K562 (cell line): Measurements from ENCODE around the gene LIMS1. TPM values are rescaled to one million over a fixed set of nuclear protein-coding genes. Genes with fewer than 3 reads are reported as not detected.
A peak's percentile ranks its signal among the peaks of the same experiment; 100 is the strongest.

Source experiments
- BHLHE40 ChIP-seq: IDR thresholded peaks from 2 replicates; pipeline ENCODE4 v1.6.1; 2011; ENCODE audit warnings: low read length, improper control_type of control experiment
- C11orf30 ChIP-seq: fragments of 450-650 bp; IDR thresholded peaks from 2 replicates; pipeline ENCODE4 v1.6.1; 2016; ENCODE audit warnings: low read depth, mild to moderate bottlenecking
- CEBPG ChIP-seq, 3 experiments: fragments of 200-800 bp in 1 of 3; sonication (Bioruptor generic) in 1 of 3; sonication (generic) in 1 of 3; formaldehyde crosslinking in 1 of 3; IDR thresholded peaks in 2 of 3; conservative IDR thresholded peaks in 1 of 3; 2 replicates each; pipeline versions ENCODE4 v1.6.1 to v1.8.0; 2016 to 2022; ENCODE audit warnings: missing compliant biosample characterization in 2 of 3, missing genetic modification characterization in 2 of 3, mild to moderate bottlenecking in 1 of 3, missing genetic modification reagents in 1 of 3
- ELK1 ChIP-seq: sonication (generic); formaldehyde crosslinking; IDR thresholded peaks from 2 replicates; pipeline ENCODE4 v1.8.1; 2022; ENCODE audit warnings: missing genetic modification reagents
- ERF ChIP-seq: fragments of 450-650 bp; formaldehyde crosslinking; IDR thresholded peaks from 2 replicates; pipeline ENCODE4 v1.4.0; 2020; ENCODE audit warnings: mild to moderate bottlenecking, mixed read lengths
- GATAD2A ChIP-seq: fragments of 450-650 bp; IDR thresholded peaks from 2 replicates; pipeline ENCODE4 v1.6.1; 2017
- GTF2F1 ChIP-seq: IDR thresholded peaks from 2 replicates; pipeline ENCODE4 v1.6.1; 2011; ENCODE audit warnings: low read depth, low read length, improper control_type of control experiment
- HMG20A ChIP-seq: fragments of 450-650 bp; formaldehyde crosslinking; conservative IDR thresholded peaks from 2 replicates; pipeline ENCODE4 v1.4.0; 2020; ENCODE audit warnings: mild to moderate bottlenecking, mixed read lengths
- HOMEZ ChIP-seq: fragments of 250-450 bp; sonication (Bioruptor Pico); IDR thresholded peaks from 2 replicates; pipeline ENCODE4 v1.4.0; 2020; ENCODE audit warnings: mild to moderate bottlenecking, moderate library complexity
- ILF3 ChIP-seq: fragments of 450-650 bp; IDR thresholded peaks from 2 replicates; pipeline ENCODE4 v1.6.1; 2018; ENCODE audit warnings: antibody characterized with exemption, mild to moderate bottlenecking, moderate library complexity, borderline replicate concordance
- JUNB ChIP-seq: fragments of 450-650 bp; formaldehyde crosslinking; conservative IDR thresholded peaks from 2 replicates; pipeline ENCODE4 v1.4.0; 2020; ENCODE audit warnings: mild to moderate bottlenecking
- MTA2 ChIP-seq: fragments of 450-650 bp; IDR thresholded peaks from 2 replicates; pipeline ENCODE4 v1.6.1; 2016; ENCODE audit warnings: low read depth
- PHF8 ChIP-seq: fragments of 200-600 bp; sonication (generic); IDR thresholded peaks from 2 replicates; pipeline ENCODE4 v1.6.1; 2012; ENCODE audit warnings: mixed run types, mild to moderate bottlenecking, inconsistent platforms, low read length, moderate library complexity, borderline replicate concordance
- RB1 ChIP-seq: fragments of 450-650 bp; IDR thresholded peaks from 2 replicates; pipeline ENCODE4 v1.6.1; 2017; ENCODE audit warnings: low read depth, mild to moderate bottlenecking
- RUNX1 ChIP-seq: sonication (generic); IDR thresholded peaks from 2 replicates; pipeline ENCODE4 v1.6.1; 2016; ENCODE audit warnings: antibody characterized with exemption, low read depth
- TEAD4 ChIP-seq, 2 experiments: sonication (generic) in 1 of 2; formaldehyde crosslinking in 1 of 2; IDR thresholded peaks; 2 replicates each; pipeline versions ENCODE4 v1.6.1 to v1.8.0; 2012 to 2022; ENCODE audit warnings: borderline replicate concordance in 1 of 2, inconsistent platforms in 1 of 2, low read length in 1 of 2, mild to moderate bottlenecking in 1 of 2, missing genetic modification reagents in 1 of 2
- TGIF2 ChIP-seq: sonication (generic); formaldehyde crosslinking; IDR thresholded peaks from 2 replicates; pipeline ENCODE4 v1.8.1; 2022; ENCODE audit warnings: mild to moderate bottlenecking, missing genetic modification reagents, moderate library complexity
- TOE1 ChIP-seq, 2 experiments: fragments of 450-650 bp in 1 of 2; sonication (generic) in 1 of 2; formaldehyde crosslinking in 1 of 2; IDR thresholded peaks; 2 replicates each; pipeline versions ENCODE4 v1.7.1 to v1.8.0; 2016 to 2022; ENCODE audit warnings: borderline replicate concordance in 2 of 2, mild to moderate bottlenecking in 2 of 2, antibody characterized with exemption in 1 of 2, inconsistent platforms in 1 of 2, low read depth in 1 of 2, missing genetic modification reagents in 1 of 2, moderate library complexity in 1 of 2
- ZBTB12 ChIP-seq: fragments of 250-450 bp; sonication (Bioruptor Pico); IDR thresholded peaks from 2 replicates; pipeline ENCODE4 v1.4.0; 2020
- ZEB2 ChIP-seq: fragments of 450-650 bp; IDR thresholded peaks from 2 replicates; pipeline ENCODE4 v1.6.1; 2016
- ZNF134 ChIP-seq: fragments of 250-450 bp; sonication (Bioruptor Pico); conservative IDR thresholded peaks from 2 replicates; pipeline ENCODE4 v1.4.0; 2020
- ZNF584 ChIP-seq: fragments of 200-800 bp; sonication (Bioruptor generic); IDR thresholded peaks from 2 replicates; pipeline ENCODE4 v1.6.1; 2016; ENCODE audit warnings: low read depth, mild to moderate bottlenecking, missing genetic modification characterization, missing compliant biosample characterization
- polyA plus RNA-seq, 8 experiments: library from polyadenylated mRNA; depleted of rRNA in 4 of 8; stranded (reverse) in 5 of 8; unstranded in 3 of 8; fragments of >200 nt; fragmentation: Nextera tagmentation in 2 of 8; fragmentation: Illumina TruSeq in 1 of 8; extraction: Ambion mirVana in 2 of 8; extraction: Trizol in 1 of 8; gene quantifications; 2 replicates each; pipeline versions ENCODE4 v1.2.1 to v1.2.3, GENCODE V29; 2011 to 2014; ENCODE audit warnings: inconsistent platforms in 1 of 8, missing spikeins in 1 of 8
- total RNA-seq, 7 experiments: library from RNA; depleted of rRNA in 6 of 7; stranded (reverse); fragments of >200 nt in 6 of 7; fragmentation: Illumina TruSeq in 2 of 7; extraction: Trizol in 2 of 7; gene quantifications; 2 replicates each; pipeline versions ENCODE4 v1.2.1 to v1.2.3, GENCODE V29; 2011 to 2021; ENCODE audit warnings: low replicate concordance in 1 of 7
- TF ChIP-seq, protein P1 (sequence below): fragments of 250-450 bp; sonication (Bioruptor Pico); IDR thresholded peaks from 2 replicates; pipeline ENCODE4 v1.8.0; 2022; ENCODE audit warnings: moderate library complexity, mild to moderate bottlenecking, inconsistent platforms

The LIMS1 gene
- total and polyA plus RNA-seq, 9 of the 15 experiments (the other 6 are each of a cell fraction or from before 2014, with no cell fraction given) = 52.8 to 134 (median 81.0) TPM

GRCh38 chr2:108594982-108595464, 60.8 kb downstream of the LIMS1 start (continued):
- peak; percentile 99 for TF ChIP-seq RUNX1
- TF ChIP-seq MTA2 = peak; percentile 94
- TF ChIP-seq, protein P1, sequence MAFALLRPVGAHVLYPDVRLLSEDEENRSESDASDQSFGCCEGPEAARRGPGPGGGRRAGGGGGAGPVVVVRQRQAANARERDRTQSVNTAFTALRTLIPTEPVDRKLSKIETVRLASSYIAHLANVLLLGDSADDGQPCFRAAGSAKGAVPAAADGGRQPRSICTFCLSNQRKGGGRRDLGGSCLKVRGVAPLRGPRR (CRISPR knock-in tag) = no peak
- TF ChIP-seq HOMEZ (CRISPR knock-in tag) = no peak
- no peak for TF ChIP-seq JUNB (CRISPR knock-in tag)
- no peak for TF ChIP-seq ERF (CRISPR knock-in tag)
- peak; percentile 99 for TF ChIP-seq TEAD4 (IDR thresholded peaks at IDR 0.05; ENCODE audit: low read length)
- TF ChIP-seq TEAD4 (CRISPR knock-in tag; IDR thresholded peaks at IDR 0.05; ENCODE audit: borderline replicate concordance) = no peak
- peak; percentile 64; the same call in 1 of the 2 replicates for TF ChIP-seq CEBPG (CRISPR knock-in tag; IDR thresholded peaks at IDR 0.05)
- TF ChIP-seq CEBPG (tag; conservative IDR thresholded peaks at IDR 0.05 in 1 of 2, IDR thresholded peaks at IDR 0.05 in 1 of 2) = no peak; a peak in 1 of 4 replicates
- no peak for TF ChIP-seq GTF2F1
- 0 out of 2 replicates have a peak, but pooled peaks have one; percentile 29 for TF ChIP-seq ZBTB12 (CRISPR knock-in tag)
- no peak for TF ChIP-seq C11orf30
- no peak for TF ChIP-seq ILF3
- TF ChIP-seq ELK1 = no peak
- TF ChIP-seq RB1 = no peak
- peak; percentile 74 for TF ChIP-seq BHLHE40
- no peak for TF ChIP-seq ZNF134 (CRISPR knock-in tag)
- TF ChIP-seq PHF8 = peak; percentile 13; the same call in 1 of the 2 replicates
- peak; percentile 56; the same call in 1 of the 2 replicates for TF ChIP-seq ZNF584 (CRISPR knock-in tag)
- TF ChIP-seq GATAD2A = peak; percentile 76
- peak; percentile 29; the same call in 1 of the 2 replicates for TF ChIP-seq TOE1 (IDR thresholded peaks at IDR 0.05; ENCODE audit: borderline replicate concordance)
- no peak for TF ChIP-seq TOE1 (CRISPR knock-in tag; IDR thresholded peaks at IDR 0.05; ENCODE audit: borderline replicate concordance, low read depth)
- peak; percentile 98 for TF ChIP-seq ZEB2
- no peak for TF ChIP-seq HMG20A (CRISPR knock-in tag)
- TF ChIP-seq TGIF2 (CRISPR knock-in tag) = no peak
